GM19468 (cell line): ENCODE results near the gene IFIT1B.
"Not testable (repeated sequence)": the region's sequence is repeated elsewhere in the genome, so short reads cannot be mapped to it uniquely, and the experiment has no call there.

Experiments
- ATAC-seq: cut with Tn5 transposase; IDR thresholded peaks from one replicate; pipeline ENCODE4 v1.9.1; 2021; ENCODE audit warnings: mild to moderate bottlenecking, moderate library complexity, moderate number of reproducible peaks; ENCODE audit not compliant: unreplicated experiment; ENCODE audit errors: extremely low read depth

Gene IFIT1B

GRCh38 chr10:89373916-89374711 is 3.7 kb upstream of the IFIT1B start:
- ATAC-seq, result no peak

- ATAC-seq, result no peak
Observed at GRCh38 chr10:89374713-89375141, 3.1 kb upstream of the IFIT1B start.

- no peak for ATAC-seq
Observed at GRCh38 chr10:89379103-89379502, 1.2 kb downstream of the IFIT1B start.

GRCh38 chr10:89382757-89383156 is 4.9 kb downstream of the IFIT1B start:
- ATAC-seq, result no peak

GRCh38 chr10:89384474-89385340 is 6.9 kb downstream of the IFIT1B start:
- ATAC-seq, result no peak

GRCh38 chr10:89388806-89389205 is 10.9 kb downstream of the IFIT1B start:
- no peak for ATAC-seq

GRCh38 chr10:89389254-89389653 is 11.4 kb downstream of the IFIT1B start:
- no peak for ATAC-seq

- no peak for ATAC-seq
Observed at GRCh38 chr10:89390476-89391225, 12.8 kb downstream of the IFIT1B start.

GRCh38 chr10:89391226-89391576 is 13.3 kb downstream of the IFIT1B start:
- not testable (repeated sequence) for ATAC-seq

GRCh38 chr10:89391907-89392756 is 14.3 kb downstream of the IFIT1B start, which contains the start of gene IFIT1:
TSS of gene IFIT1 (plus strand) at chr10:89392623. CDS start at chr10:89392713, 90 bp downstream.
- ATAC-seq, result peak; percentile 50

GRCh38 chr10:89392974-89393373 is 15.1 kb downstream of the IFIT1B start:
- no peak for ATAC-seq

- no peak for ATAC-seq
Observed at GRCh38 chr10:89393898-89394297, 16.0 kb downstream of the IFIT1B start.

- ATAC-seq, result no peak
Observed at GRCh38 chr10:89395141-89395540, 17.3 kb downstream of the IFIT1B start.

GRCh38 chr10:89398003-89398749 is 20.3 kb downstream of the IFIT1B start:
- no peak for ATAC-seq

GRCh38 chr10:89399956-89400355 is 22.1 kb downstream of the IFIT1B start:
- ATAC-seq, result no peak

- no peak for ATAC-seq
Observed at GRCh38 chr10:89403043-89403442, 25.2 kb downstream of the IFIT1B start.

- ATAC-seq, result no peak
Observed at GRCh38 chr10:89404104-89405047, 26.5 kb downstream of the IFIT1B start.

- ATAC-seq, result not testable (repeated sequence)
Observed at GRCh38 chr10:89406178-89406577, 28.3 kb downstream of the IFIT1B start.
